ENCODE measurements around the gene PRR33. TPM values are rescaled to one million over a fixed set of nuclear protein-coding genes. Genes with fewer than 3 reads are reported as not detected.
A peak's percentile ranks its signal among the peaks of the same experiment; 100 is the strongest.

The PRR33 gene
- total RNA-seq, 2 donors from 2014 or later, result not detected

GRCh38 chr11:1857064-1857463 lies 34.6 kb downstream of the PRR33 start:
- H3K9ac ChIP-seq (ENCODE audit: low read depth in 2 of 2, low read length in 2 of 2), result no peak overlapping the region
- TF ChIP-seq CTCF (IDR thresholded peaks at IDR 0.05), result no peak
- H3K36me3 ChIP-seq, result no peaks in the 10 kb centered on the region
- no peak for DNase-seq
- H3K27me3 ChIP-seq, result no peaks in the 10 kb centered on the region
- H3K4me3 ChIP-seq, result no peak overlapping the region
- intact Hi-C loops (cut with DNase I), result no loop called here
- no peak overlapping the region for H3K27ac ChIP-seq
- H3K9me3 ChIP-seq, result no peaks in the 10 kb centered on the region
- no peaks in the 10 kb centered on the region for H3K4me1 ChIP-seq

- DNase-seq, result no peak
- no peaks in the 10 kb centered on the region for H3K36me3 ChIP-seq
- H3K27me3 ChIP-seq, result no peaks in the 10 kb centered on the region
- H3K9ac ChIP-seq (ENCODE audit: low read depth in 2 of 2, low read length in 2 of 2), result no peak overlapping the region
- no peak overlapping the region for H3K27ac ChIP-seq
- no peak overlapping the region for H3K4me3 ChIP-seq
- intact Hi-C loops (cut with DNase I), result no loop called here
- H3K9me3 ChIP-seq, result no peaks in the 10 kb centered on the region
- H3K4me1 ChIP-seq, result no peaks in the 10 kb centered on the region
- TF ChIP-seq CTCF (IDR thresholded peaks at IDR 0.05), result no peak
These were observed 35.2 kb downstream of the PRR33 start for GRCh38 chr11:1856306-1857005.

GRCh38 chr11:1855886-1856265 lies 35.8 kb downstream of the PRR33 start:
- Histone ChIP-seq H3K4me3 (no peak overlapping the region), H3K27me3 (no peaks in the 10 kb centered on the region), H3K9me3 (no peaks in the 10 kb centered on the region), H3K36me3 (no peaks in the 10 kb centered on the region), H3K4me1 (no peaks in the 10 kb centered on the region), H3K9ac (ENCODE audit: low read depth in 2 of 2, low read length in 2 of 2) (no peak overlapping the region), H3K27ac (no peak overlapping the region)
- TF ChIP-seq CTCF (IDR thresholded peaks at IDR 0.05), result no peak
- intact Hi-C loops (cut with DNase I), result no loop called here
- DNase-seq, result no peak

- Histone ChIP-seq H3K9me3 (no peaks in the 10 kb centered on the region), H3K4me1 (no peaks in the 10 kb centered on the region), H3K9ac (ENCODE audit: low read depth in 2 of 2, low read length in 2 of 2) (no peak overlapping the region), H3K27me3 (no peaks in the 10 kb centered on the region), H3K27ac (no peak overlapping the region), H3K36me3 (no peaks in the 10 kb centered on the region), H3K4me3 (peak overlapping the region; percentile 38)
- intact Hi-C loops (cut with DNase I), result no loop called here
- no peak for TF ChIP-seq CTCF (IDR thresholded peaks at IDR 0.05)
- DNase-seq, result no peak
These were observed 36.5 kb downstream of the PRR33 start for GRCh38 chr11:1854949-1855885.

GRCh38 chr11:1854132-1854948 lies 37.4 kb downstream of the PRR33 start:
- TF ChIP-seq CTCF (IDR thresholded peaks at IDR 0.05), result no peak
- intact Hi-C loops (cut with DNase I), result no loop called here
- H3K27ac ChIP-seq, result no peak overlapping the region

More at GRCh38 chr11:1854132-1854948, 37.4 kb downstream of the PRR33 start:
- Histone ChIP-seq H3K9ac (ENCODE audit: low read depth in 2 of 2, low read length in 2 of 2) (peak overlapping the region; percentile 43 to 81), H3K4me1 (no peaks in the 10 kb centered on the region), H3K9me3 (no peaks in the 10 kb centered on the region), H3K27me3 (no peaks in the 10 kb centered on the region), H3K36me3 (no peaks in the 10 kb centered on the region), H3K4me3 (peak overlapping the region; percentile 38)
- DNase-seq, result no peak

Data from colonic mucosa (tissue), 4 donors.